OCI-LY3 (cell line): ENCODE measurements around the gene HIF1AN.

Experiments used
- CTCF ChIP-seq: fragments of 200-600, 300-600 bp; sonication (generic); IDR thresholded peaks from 2 replicates; pipeline ENCODE4 v1.5.1; 2014; ENCODE audit warnings: antibody characterized with exemption, low read length, low read depth
- EZH2phosphoT487 ChIP-seq: fragments of 200-600 bp; shearing (Covaris generic); IDR thresholded peaks from 2 replicates; pipeline ENCODE4 v1.6.1; 2018; ENCODE audit warnings: antibody characterized with exemption, mixed run types, low read depth

- no peak for TF ChIP-seq CTCF
- TF ChIP-seq EZH2phosphoT487: no peak
These were observed 417 bp upstream of the HIF1AN start for GRCh38 chr10:100535338-100535714.
